GM03348 (cell line): ENCODE measurements around the gene ASCL1.

ENCODE experiments used
- DNase-seq: peaks from one replicate; pipeline ENCODE4 v3.0.0; 2012; ENCODE audit warnings: low spot score

The ASCL1 gene

GRCh38 chr12:102977945-102978706, 20.7 kb downstream of the ASCL1 start:
- no peak for DNase-seq

- no peak for DNase-seq
Measured at GRCh38 chr12:102980350-102980749, 22.9 kb downstream of the ASCL1 start.

- no peak for DNase-seq
Measured at GRCh38 chr12:102990419-102990818, 32.9 kb downstream of the ASCL1 start.

GRCh38 chr12:102992297-102992696, 34.8 kb downstream of the ASCL1 start:
- no peak for DNase-seq

- no peak for DNase-seq
Measured at GRCh38 chr12:102992720-102993119, 35.2 kb downstream of the ASCL1 start.

GRCh38 chr12:102993537-102993936, 36.1 kb downstream of the ASCL1 start:
- DNase-seq = no peak

- no peak for DNase-seq
Measured at GRCh38 chr12:102995372-102995771, 37.9 kb downstream of the ASCL1 start.
